Measurements from ENCODE around the gene ARHGEF4. TPM values are rescaled to one million over a fixed set of nuclear protein-coding genes. Genes with fewer than 3 reads are reported as not detected.

ARHGEF4 gene
- total and polyA plus RNA-seq, 7 donors = 1.7 to 32.4 (median 17.2) TPM; not detected in 1

GRCh38 chr2:130821867-130822266 is 14.8 kb upstream of the ARHGEF4 start:
- WGBS, 2 donors = 82 to 84% methylated on average over 7 to 8 of the region's 8 CpGs
- H3K9me3 ChIP-seq = no peaks in the 10 kb centered on the region
- H3K4me3 ChIP-seq = no peak overlapping the region
- no peak overlapping the region for H3K27ac ChIP-seq
- peaks cover 0 to 18% (median 16%) of the 10 kb centered on the region in 4 donors for H3K4me1 ChIP-seq
- H3K27me3 ChIP-seq = peaks cover 0 to 3% (median 0%) of the 10 kb centered on the region in 3 donors
- TF ChIP-seq EP300 (IDR thresholded peaks at IDR 0.05) (no peak), CTCF (IDR thresholded peaks at IDR 0.05) (no peak), POLR2A (IDR thresholded peaks at IDR 0.05) (no peak), POLR2AphosphoS5 (IDR thresholded peaks at IDR 0.05) (no peak)
- DNase-seq = no peak
- H3K36me3 ChIP-seq = no peaks in the 10 kb centered on the region
- intact Hi-C loops (cut with DNase I) = no loop called here

GRCh38 chr2:130822766-130823165 is 13.9 kb upstream of the ARHGEF4 start:
- Histone ChIP-seq H3K4me3 (no peak overlapping the region), H3K4me1 (peaks cover 0 to 18% (median 16%) of the 10 kb centered on the region in 4 donors), H3K36me3 (no peaks in the 10 kb centered on the region), H3K9me3 (no peaks in the 10 kb centered on the region), H3K27ac (no peak overlapping the region), H3K27me3 (peaks cover 0 to 3% (median 0%) of the 10 kb centered on the region in 3 donors)
- DNase-seq = no peak
- intact Hi-C loops (cut with DNase I) = no loop called here
- 94 to 95% methylated on average over 10 of the region's 10 CpGs for WGBS, 2 donors
- no peak for TF ChIP-seq POLR2AphosphoS5 (IDR thresholded peaks at IDR 0.05)
- no peak for TF ChIP-seq EP300 (IDR thresholded peaks at IDR 0.05)
- TF ChIP-seq POLR2A (IDR thresholded peaks at IDR 0.05) = no peak
- TF ChIP-seq CTCF (IDR thresholded peaks at IDR 0.05) = no peak

GRCh38 chr2:130823171-130823885 is 13.4 kb upstream of the ARHGEF4 start:
- H3K4me1 ChIP-seq = peaks cover 0 to 18% (median 16%) of the 10 kb centered on the region in 4 donors
- no peaks in the 10 kb centered on the region for H3K36me3 ChIP-seq
- H3K27me3 ChIP-seq = peaks cover 0 to 3% (median 0%) of the 10 kb centered on the region in 3 donors
- H3K4me3 ChIP-seq = no peak overlapping the region
- no peak overlapping the region for H3K27ac ChIP-seq
- intact Hi-C loops (cut with DNase I) = no loop called here
- TF ChIP-seq EP300 (IDR thresholded peaks at IDR 0.05) = no peak
- TF ChIP-seq POLR2AphosphoS5 (IDR thresholded peaks at IDR 0.05) = no peak
- DNase-seq = no peak
- 88 to 90% methylated on average over 10 of the region's 10 CpGs for WGBS, 2 donors
- no peaks in the 10 kb centered on the region for H3K9me3 ChIP-seq

DNA sequence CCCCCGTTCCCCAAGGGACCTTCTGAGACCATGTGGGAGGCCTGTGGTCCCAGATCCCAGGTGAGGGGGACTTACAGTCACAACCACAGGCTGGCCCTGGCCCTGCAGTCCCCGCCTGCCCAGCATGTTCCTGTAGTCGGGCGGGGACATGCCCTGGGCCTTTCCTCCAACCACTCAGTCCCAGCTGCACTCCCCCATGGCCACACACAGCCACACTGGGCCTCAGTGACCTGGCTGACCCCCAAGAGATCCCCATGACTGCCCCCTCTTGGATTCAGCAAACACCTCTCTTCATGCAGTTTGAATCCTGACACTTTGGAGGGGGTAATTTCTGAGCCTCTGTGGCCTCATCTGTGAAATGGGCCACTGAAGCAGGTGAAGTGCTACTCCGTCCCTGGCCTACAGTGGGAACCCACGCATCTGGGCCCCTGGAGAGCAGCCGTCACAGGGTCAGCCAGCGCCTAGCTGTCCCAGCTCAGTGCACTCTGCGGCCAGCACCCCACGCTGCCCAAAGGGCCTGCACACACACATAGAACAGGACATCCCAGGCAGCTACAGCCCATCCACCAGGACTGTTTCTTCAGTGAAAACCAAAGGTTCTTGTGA is 12.7 kb upstream of the ARHGEF4 start:
- H3K27ac ChIP-seq = no peak overlapping the region
- intact Hi-C loops (cut with DNase I) = no loop called here
- DNase-seq = no peak
- H3K9me3 ChIP-seq = no peaks in the 10 kb centered on the region
- peaks cover 0 to 18% (median 16%) of the 10 kb centered on the region in 4 donors for H3K4me1 ChIP-seq
- no peaks in the 10 kb centered on the region for H3K27me3 ChIP-seq
- 79 to 87% methylated on average over 10 of the region's 10 CpGs for WGBS, 2 donors
- TF ChIP-seq POLR2A (IDR thresholded peaks at IDR 0.05) (no peak), POLR2AphosphoS5 (IDR thresholded peaks at IDR 0.05) (no peak), EP300 (IDR thresholded peaks at IDR 0.05) (no peak), CTCF (IDR thresholded peaks at IDR 0.05) (no peak)
- H3K36me3 ChIP-seq = no peaks in the 10 kb centered on the region
- no peak overlapping the region for H3K4me3 ChIP-seq

- intact Hi-C loops (cut with DNase I) = no loop called here
- Histone ChIP-seq H3K36me3 (no peaks in the 10 kb centered on the region), H3K9me3 (no peaks in the 10 kb centered on the region), H3K27ac (no peak overlapping the region), H3K27me3 (no peaks in the 10 kb centered on the region), H3K4me3 (no peak overlapping the region), H3K4me1 (peaks cover 0 to 14% (median 12%) of the 10 kb centered on the region in 4 donors)
- TF ChIP-seq POLR2A (IDR thresholded peaks at IDR 0.05) = no peak
- no peak for TF ChIP-seq POLR2AphosphoS5 (IDR thresholded peaks at IDR 0.05)
- TF ChIP-seq CTCF (IDR thresholded peaks at IDR 0.05) = no peak
- TF ChIP-seq EP300 (IDR thresholded peaks at IDR 0.05) = no peak
- WGBS, 2 donors = 40 to 48% methylated on average over 8 of the region's 8 CpGs
- no peak for DNase-seq
These were observed 12.1 kb upstream of the ARHGEF4 start for GRCh38 chr2:130824492-130825061.

Data from sigmoid colon (tissue), 7 donors.